Uterus (tissue), 2 donors: Measurements from ENCODE around the gene SBF2.

Experiments
- POLR2A ChIP-seq, 2 donors: fragments of 450-650 bp; IDR thresholded peaks; one replicate each; pipeline ENCODE4 v1.6.1; 2016; ENCODE audit warnings: antibody characterized with exemption in 2 of 2, mild to moderate bottlenecking in 1 of 2, moderate library complexity in 1 of 2
- TF ChIP-seq, protein P1 (sequence below), 4 experiments: fragments of 200-600 bp in 2 of 4; fragments of 450-650 bp in 2 of 4; sonication (generic) in 2 of 4; IDR thresholded peaks; one replicate each; pipeline ENCODE4 v1.5.1; 2016 to 2019; ENCODE audit warnings: antibody characterized with exemption in 4 of 4, mild to moderate bottlenecking in 2 of 4, moderate library complexity in 1 of 4

DNA sequence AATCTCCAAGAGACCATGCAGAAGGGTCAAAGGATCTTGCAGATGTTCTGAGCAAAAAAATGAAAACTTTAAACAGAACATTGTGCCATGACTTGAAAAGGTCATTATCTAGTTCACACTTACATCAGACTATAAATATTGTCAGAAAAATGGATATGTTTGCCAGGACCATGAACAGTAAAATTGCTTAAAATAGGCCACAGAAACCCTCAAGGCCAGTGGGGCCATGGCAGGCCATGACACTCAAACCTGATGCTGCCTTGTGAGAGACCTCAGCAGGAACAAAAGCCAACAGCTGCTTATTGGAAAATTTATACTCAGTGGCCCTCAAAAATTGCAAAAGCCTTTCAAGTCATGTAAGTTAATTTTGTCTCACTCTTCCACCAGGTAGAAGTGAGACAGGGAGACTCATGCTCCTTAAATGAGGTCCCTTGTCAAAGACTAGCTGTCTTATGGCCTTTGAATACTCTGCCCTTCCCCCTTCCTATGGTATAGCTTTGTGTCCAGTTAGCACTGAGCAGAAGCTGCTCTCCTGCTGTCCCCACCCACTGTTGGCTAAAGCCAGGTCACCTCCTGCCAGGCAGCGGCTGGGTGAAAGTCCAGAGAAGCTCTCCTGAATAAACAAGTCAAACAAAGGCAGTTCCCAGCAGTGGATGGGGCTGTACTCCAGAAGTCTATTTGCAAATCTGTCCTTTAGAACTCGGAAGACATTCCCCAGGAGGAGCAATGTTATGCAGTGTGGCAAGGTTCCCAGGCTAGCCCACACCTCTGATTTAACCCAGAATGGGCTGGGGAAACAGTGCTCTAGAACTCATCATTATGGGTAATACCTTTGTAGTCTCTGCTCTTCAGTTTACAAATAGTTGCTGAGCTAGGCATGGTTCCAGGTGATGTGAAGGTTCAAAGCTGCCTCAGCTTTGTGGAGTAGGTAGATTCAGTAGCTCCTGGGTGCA is 32.3 kb upstream of the SBF2 start:
- TF ChIP-seq, protein P1, sequence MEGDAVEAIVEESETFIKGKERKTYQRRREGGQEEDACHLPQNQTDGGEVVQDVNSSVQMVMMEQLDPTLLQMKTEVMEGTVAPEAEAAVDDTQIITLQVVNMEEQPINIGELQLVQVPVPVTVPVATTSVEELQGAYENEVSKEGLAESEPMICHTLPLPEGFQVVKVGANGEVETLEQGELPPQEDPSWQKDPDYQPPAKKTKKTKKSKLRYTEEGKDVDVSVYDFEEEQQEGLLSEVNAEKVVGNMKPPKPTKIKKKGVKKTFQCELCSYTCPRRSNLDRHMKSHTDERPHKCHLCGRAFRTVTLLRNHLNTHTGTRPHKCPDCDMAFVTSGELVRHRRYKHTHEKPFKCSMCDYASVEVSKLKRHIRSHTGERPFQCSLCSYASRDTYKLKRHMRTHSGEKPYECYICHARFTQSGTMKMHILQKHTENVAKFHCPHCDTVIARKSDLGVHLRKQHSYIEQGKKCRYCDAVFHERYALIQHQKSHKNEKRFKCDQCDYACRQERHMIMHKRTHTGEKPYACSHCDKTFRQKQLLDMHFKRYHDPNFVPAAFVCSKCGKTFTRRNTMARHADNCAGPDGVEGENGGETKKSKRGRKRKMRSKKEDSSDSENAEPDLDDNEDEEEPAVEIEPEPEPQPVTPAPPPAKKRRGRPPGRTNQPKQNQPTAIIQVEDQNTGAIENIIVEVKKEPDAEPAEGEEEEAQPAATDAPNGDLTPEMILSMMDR (IDR thresholded peaks at IDR 0.05) = no peak
- TF ChIP-seq POLR2A (IDR thresholded peaks at IDR 0.05) = no peak
